ENCODE results near the gene RNU5D-1.
A peak's percentile ranks its signal among the peaks of the same experiment; 100 is the strongest.
"Not testable (repeated sequence)": the region's sequence is repeated elsewhere in the genome, so short reads cannot be mapped to it uniquely, and the experiment has no call there.

RNU5D-1 gene

DNA sequence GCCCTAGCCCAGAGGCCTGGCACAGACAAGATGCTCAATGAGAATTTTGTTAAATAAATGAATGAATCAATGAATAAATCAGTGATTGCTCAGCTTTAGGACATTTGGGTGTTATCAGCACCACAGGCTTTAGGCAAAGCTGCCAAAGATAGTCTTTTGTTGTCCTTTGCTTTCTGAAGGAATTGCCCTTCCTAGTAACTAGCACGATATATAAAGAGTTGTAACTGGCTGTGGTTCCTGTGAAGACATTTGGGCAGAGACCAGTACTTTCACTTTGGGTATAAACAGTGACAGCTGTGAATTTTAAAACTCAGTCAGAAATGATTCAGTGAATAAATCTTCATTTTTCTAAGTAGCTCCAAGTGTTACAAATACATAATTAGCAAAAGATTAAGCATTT, 13.3 kb downstream of the RNU5D-1 start:
- DNase-seq (ENCODE audit: low spot score in 2 of 2): no peak
- ATAC-seq: no peak

DNA sequence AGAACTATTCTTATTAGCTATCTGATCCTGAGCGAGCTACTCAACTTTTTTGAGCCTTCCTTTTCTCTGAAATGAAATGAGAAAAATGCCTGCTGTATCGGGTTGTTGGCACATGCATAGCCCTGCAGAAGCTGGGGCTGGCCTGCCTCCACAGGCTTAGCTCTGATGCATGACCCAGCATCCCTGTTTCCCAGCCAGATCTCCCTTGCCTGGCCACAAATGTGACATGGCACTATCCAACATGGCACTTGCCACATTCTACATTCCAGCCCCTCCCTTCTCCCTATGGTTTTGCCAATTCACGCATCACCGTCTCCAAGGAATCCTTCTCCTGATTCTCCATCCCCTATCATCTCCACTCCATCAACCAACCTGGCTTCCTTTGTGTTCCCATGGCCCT, 13.8 kb downstream of the RNU5D-1 start:
- peaks cover 64% of the 10 kb centered on the region for H3K4me1 Mint-ChIP-seq
- no peak overlapping the region for H3K27ac Mint-ChIP-seq
- no peak for ATAC-seq
- no peaks in the 10 kb centered on the region for H3K9me3 Mint-ChIP-seq
- H3K4me3 Mint-ChIP-seq: no peak overlapping the region
- peaks cover 20% of the 10 kb centered on the region for H3K36me3 Mint-ChIP-seq
- DNase-seq (ENCODE audit: low spot score in 2 of 2): no peak

More for the DNA sequence above, 13.3 kb downstream of the RNU5D-1 start:
- peaks cover 24% of the 10 kb centered on the region for H3K36me3 Mint-ChIP-seq
- peaks cover 66% of the 10 kb centered on the region for H3K4me1 Mint-ChIP-seq
- H3K9me3 Mint-ChIP-seq: no peaks in the 10 kb centered on the region
- no peak overlapping the region for H3K27ac Mint-ChIP-seq
- no peak overlapping the region for H3K4me3 Mint-ChIP-seq

DNA sequence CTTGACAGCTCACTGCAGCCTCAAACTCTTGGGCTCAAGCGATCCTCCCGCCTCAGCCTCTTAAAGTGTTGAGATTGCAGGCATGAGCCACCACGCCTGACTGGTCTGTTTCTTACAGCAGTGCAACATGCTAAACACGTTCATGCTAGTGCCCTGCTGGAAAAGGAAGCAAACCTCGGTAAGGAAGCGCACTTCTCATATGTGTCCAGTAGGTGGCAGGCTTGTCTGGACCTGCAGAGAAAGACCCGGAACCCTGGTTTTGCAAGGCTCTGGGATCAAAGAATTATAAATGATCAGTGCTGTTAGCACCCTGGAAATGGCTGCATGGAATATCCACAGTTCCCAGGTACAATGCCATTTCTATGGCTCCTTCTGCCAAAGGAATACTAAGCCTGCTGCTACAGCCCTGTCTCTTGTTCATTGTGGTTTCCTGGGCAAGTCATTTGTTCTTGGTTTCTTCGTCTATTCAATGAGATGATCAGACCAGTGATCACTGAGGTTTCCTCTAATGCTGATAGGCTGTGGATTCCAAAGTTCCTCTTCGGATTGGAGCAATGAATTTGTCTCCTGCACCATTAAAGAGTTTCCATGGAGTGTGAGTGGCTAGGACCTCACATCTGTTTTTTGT, 15.9 kb downstream of the RNU5D-1 start:
- Mint-ChIP-seq H3K4me1 (peaks cover 44% of the 10 kb centered on the region), H3K9me3 (no peaks in the 10 kb centered on the region), H3K36me3 (no peaks in the 10 kb centered on the region), H3K27ac (no peak overlapping the region), H3K4me3 (peak overlapping the region; percentile 19)
- ATAC-seq (peak; percentile 83), DNase-seq (ENCODE audit: low spot score in 2 of 2) (peak; percentile 57 to 80)

DNA sequence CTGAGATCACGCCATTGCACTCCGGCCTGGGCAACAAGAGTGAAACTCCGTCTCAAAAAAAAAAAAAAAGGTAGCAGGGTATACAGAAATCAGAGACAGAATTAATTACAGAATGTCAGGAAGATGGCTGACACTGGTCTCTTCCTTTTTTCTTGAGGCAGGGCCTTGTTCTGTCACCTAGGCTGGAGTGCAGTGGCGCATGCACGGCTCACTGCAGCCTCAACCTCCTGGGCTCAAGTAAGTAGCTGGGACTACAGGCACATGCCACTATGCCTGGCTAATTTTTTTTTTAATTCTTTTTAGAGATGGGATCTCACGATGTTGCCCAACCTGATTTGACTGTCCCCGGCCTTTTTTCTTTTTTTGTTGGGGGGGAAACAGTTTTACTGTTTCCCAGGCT, 16.4 kb downstream of the RNU5D-1 start:
- peak overlapping the region; percentile 19 for H3K4me3 Mint-ChIP-seq
- H3K9me3 Mint-ChIP-seq: no peaks in the 10 kb centered on the region
- no peak overlapping the region for H3K27ac Mint-ChIP-seq
- H3K36me3 Mint-ChIP-seq: no peaks in the 10 kb centered on the region
- DNase-seq (ENCODE audit: low spot score in 2 of 2): no peak
- peaks cover 42% of the 10 kb centered on the region for H3K4me1 Mint-ChIP-seq
- ATAC-seq: no peak

DNA sequence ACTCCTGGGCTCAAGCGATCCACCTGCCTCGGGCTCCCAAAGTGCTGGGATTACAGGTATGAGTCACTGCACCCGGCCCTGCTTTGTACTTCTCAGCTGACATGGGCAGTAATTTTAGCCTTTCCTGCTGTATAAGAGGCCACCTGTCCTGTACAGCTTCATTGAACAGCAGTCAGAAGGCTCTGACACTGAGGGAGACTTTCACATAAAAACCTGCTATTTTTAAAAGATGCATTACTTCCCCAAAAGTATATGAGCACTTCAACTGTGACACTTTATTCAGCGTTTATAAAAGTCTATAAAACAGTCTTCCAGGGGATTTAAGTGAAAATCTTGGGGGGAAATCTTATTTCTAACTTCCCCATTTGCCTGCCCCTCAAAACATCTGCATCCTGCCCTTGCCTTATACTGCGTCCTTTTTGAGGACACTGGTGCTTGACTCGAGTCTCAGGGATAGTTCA, 17.6 kb downstream of the RNU5D-1 start:
- H3K36me3 Mint-ChIP-seq: no peaks in the 10 kb centered on the region
- H3K4me1 Mint-ChIP-seq: peaks cover 43% of the 10 kb centered on the region
- no peak overlapping the region for H3K27ac Mint-ChIP-seq
- H3K9me3 Mint-ChIP-seq: no peaks in the 10 kb centered on the region
- ATAC-seq (no peak), DNase-seq (ENCODE audit: low spot score in 2 of 2) (no peak)
- H3K4me3 Mint-ChIP-seq: no peak overlapping the region

DNA sequence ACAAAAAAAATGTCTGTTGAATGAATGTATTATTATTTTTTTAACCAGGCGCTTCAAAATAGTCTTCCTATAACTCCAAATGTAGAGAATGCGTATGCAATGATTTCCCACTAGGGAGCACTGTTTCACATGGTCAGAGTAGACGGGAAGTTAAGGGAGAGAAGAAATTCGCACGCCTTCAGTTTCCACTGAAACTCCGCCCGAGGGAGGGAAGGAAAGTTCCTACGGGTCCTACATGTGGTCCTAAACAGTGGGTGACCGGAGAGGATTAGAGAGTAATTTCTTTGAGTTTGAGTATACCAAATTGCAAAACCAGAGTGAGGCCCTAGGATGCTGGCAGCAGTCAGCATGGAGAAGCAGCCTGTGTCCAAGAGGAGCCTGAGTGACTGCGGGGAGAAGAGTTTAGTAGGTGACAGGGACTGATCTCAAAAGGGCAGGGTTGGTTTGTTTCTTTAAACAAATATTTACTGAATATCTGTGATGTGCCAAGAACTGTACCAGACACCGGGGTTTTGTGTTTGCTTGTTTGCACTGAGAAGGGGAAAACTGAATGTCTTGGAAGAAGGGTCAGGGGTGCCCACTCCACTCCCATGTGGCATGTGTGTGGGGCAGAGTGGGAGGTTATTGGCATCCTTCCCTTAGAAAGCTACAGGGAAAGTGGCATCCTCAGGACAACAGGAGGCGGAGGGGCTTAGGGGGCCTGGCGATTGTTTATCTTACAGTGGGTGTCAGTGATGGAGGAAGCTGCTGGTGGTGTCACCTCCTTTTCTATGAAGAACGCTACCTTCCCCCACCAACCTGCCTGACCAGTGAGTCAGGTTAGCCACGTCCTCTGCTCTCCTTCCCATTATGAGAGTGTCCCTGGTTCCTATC, 22.8 kb downstream of the RNU5D-1 start:
- ATAC-seq: peak; percentile 71
- peak overlapping the region; percentile 44 for H3K4me3 Mint-ChIP-seq
- peak overlapping the region; percentile 11 for H3K27ac Mint-ChIP-seq
- peaks cover 21% of the 10 kb centered on the region for H3K4me1 Mint-ChIP-seq
- no peaks in the 10 kb centered on the region for H3K9me3 Mint-ChIP-seq
- no peak for DNase-seq (ENCODE audit: low spot score in 2 of 2)
- H3K36me3 Mint-ChIP-seq: no peaks in the 10 kb centered on the region

DNA sequence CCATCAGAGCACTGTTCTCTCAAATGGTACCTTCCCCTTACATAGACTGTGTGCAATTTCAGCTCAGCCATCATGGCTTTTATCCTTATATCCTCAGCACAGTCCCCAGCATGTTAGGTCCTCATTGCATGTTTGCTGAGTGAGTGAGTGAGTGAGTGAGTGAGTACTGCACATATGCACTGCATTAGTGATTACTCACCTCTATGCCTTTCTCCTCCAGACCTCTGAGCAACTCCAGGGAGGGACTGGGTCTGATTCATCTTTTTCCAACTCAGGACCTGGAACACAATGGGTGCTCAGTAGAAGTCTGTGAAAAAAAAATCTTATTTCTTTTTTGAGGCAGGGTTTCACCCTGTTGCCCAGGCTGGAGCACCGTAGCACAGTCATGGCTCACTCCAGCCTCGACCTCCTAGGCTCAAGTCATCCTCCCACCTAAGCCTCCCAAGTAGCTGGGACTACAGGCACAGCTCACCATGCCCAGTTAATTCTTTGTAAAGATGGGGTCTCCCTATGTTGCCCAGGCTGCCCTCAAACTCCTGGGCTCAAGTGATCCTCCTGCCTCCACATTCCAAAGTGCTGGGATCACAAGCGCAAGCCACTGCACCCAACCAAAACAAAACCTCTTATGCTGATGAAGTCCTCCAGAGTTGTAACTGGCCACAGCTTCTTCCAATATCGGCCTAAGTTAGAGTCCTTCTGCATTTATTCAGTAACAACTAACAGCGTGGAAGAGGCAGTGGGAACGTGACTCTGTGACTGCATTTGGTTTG, 23.7 kb downstream of the RNU5D-1 start:
- H3K27ac Mint-ChIP-seq: peak overlapping the region; percentile 11
- no peaks in the 10 kb centered on the region for H3K36me3 Mint-ChIP-seq
- no peak for DNase-seq (ENCODE audit: low spot score in 2 of 2)
- no peak for ATAC-seq
- peak overlapping the region; percentile 44 for H3K4me3 Mint-ChIP-seq
- no peaks in the 10 kb centered on the region for H3K9me3 Mint-ChIP-seq
- peaks cover 21% of the 10 kb centered on the region for H3K4me1 Mint-ChIP-seq

DNA sequence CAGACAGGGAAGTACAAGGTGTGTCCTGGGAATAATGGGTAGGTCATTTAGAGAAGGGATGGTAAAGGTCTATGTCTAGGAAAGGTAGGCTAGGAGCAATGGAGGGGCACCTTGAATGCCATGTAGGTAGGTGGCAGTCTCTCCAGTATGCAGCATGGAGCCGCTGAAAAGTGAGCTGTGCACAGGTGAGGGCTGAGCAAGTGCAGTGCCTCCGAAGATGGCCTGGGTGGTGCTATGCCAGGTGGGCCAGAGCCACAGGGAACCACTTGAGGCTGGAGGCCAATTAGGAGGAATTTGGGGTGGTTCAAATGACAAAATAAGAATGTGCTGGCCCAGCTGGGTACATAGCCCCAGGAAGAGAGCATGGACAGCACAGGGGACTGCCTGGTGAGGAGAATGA, 25.0 kb downstream of the RNU5D-1 start:
- ATAC-seq: peak; percentile 16
- H3K4me3 Mint-ChIP-seq: no peak overlapping the region
- H3K36me3 Mint-ChIP-seq: no peaks in the 10 kb centered on the region
- peaks cover 21% of the 10 kb centered on the region for H3K4me1 Mint-ChIP-seq
- no peak overlapping the region for H3K27ac Mint-ChIP-seq
- no peak for DNase-seq (ENCODE audit: low spot score in 2 of 2)
- H3K9me3 Mint-ChIP-seq: no peaks in the 10 kb centered on the region

DNA sequence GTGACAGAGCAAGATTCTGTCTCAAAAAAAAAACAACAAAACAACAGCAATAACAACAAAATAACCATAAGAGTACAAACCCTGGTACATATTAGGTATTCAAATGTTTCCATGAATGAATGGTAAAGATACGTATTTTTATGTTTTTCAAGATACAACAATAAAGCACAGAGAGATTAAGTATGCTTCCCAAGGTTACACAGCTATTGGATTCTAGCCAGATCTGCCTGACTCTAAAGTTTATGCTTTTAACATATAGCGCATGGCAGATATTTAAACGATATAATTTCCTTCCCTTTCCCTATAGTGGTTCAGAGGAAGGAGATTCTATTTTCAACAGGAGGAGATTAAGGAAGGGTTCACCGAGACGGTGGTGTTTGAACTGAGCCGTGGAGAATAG, 25.5 kb downstream of the RNU5D-1 start:
- H3K4me3 Mint-ChIP-seq: no peak overlapping the region
- no peaks in the 10 kb centered on the region for H3K36me3 Mint-ChIP-seq
- H3K9me3 Mint-ChIP-seq: no peaks in the 10 kb centered on the region
- no peak overlapping the region for H3K27ac Mint-ChIP-seq
- peaks cover 21% of the 10 kb centered on the region for H3K4me1 Mint-ChIP-seq
- DNase-seq (ENCODE audit: low spot score in 2 of 2) (no peak), ATAC-seq (no peak)

DNA sequence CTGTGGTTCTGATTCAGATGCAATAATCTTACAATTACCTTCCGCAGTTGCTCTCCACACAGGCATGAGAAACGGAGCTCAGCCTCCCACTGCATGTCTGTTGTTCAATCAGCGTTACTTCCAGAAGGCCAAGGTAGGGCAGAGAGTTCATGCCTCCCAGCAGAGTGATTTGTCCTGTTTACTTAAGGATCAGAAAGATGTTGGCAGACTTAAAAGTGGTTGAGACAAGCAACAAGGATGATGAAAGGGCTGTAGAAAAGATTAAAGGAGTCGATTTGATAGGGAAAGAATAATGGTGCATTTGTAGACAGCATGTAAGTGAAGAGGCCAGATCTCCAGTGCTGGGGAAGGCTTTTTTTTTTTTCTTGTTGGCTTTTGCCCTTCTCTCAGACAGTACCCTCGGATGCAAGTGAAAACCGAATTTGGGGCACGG, 29.8 kb downstream of the RNU5D-1 start:
- H3K9me3 Mint-ChIP-seq: no peaks in the 10 kb centered on the region
- peaks cover 13% of the 10 kb centered on the region for H3K4me1 Mint-ChIP-seq
- no peak overlapping the region for H3K4me3 Mint-ChIP-seq
- no peak for ATAC-seq
- H3K36me3 Mint-ChIP-seq: no peaks in the 10 kb centered on the region
- no peak overlapping the region for H3K27ac Mint-ChIP-seq
- no peak for DNase-seq (ENCODE audit: low spot score in 2 of 2)

DNA sequence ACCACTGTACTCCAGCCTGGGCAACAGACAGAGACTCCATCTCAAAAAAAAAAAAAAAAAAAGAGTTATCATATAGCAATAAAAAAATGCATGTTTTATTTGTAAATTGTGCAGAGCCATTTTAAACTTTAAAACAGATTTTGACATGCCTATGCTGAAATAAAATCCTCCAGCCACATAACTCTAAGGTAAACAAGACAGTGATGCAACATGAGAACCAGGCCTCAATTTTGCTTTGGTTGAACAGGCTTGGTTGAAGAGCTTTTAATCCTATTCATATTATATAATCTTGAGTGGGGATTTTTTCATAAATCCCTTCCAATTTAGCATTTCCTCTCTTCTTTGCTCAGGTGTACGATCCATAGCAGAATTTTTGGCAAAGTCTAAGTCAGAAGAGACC, 30.4 kb downstream of the RNU5D-1 start:
- peaks cover 13% of the 10 kb centered on the region for H3K4me1 Mint-ChIP-seq
- ATAC-seq (no peak), DNase-seq (ENCODE audit: low spot score in 2 of 2) (no peak)
- no peaks in the 10 kb centered on the region for H3K36me3 Mint-ChIP-seq
- H3K9me3 Mint-ChIP-seq: no peaks in the 10 kb centered on the region
- no peak overlapping the region for H3K4me3 Mint-ChIP-seq
- no peak overlapping the region for H3K27ac Mint-ChIP-seq

DNA sequence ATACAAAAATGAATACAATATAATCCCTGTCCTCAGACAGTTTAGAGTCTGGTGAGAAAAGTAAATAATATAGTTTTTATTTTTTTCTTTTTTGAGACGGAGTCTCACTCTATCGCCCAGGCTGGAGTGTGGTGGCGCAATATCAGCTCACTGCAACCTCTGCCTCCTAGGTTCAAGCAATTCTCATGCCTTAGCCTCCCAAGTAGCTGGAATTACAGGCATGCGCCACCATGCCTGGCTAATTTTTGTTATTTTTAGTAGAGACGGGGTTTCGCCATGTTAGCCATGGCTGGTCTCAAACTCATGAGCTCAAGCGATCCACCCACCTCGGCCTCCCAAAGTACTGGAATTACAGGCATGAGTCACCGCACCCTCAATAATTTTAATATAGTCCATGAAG, 31.6 kb downstream of the RNU5D-1 start:
- H3K36me3 Mint-ChIP-seq; H3K27ac Mint-ChIP-seq; H3K4me3 Mint-ChIP-seq; ATAC-seq; H3K9me3 Mint-ChIP-seq; DNase-seq (ENCODE audit: low spot score in 2 of 2): not testable (repeated sequence)
- peaks cover 13% of the 10 kb centered on the region for H3K4me1 Mint-ChIP-seq

DNA sequence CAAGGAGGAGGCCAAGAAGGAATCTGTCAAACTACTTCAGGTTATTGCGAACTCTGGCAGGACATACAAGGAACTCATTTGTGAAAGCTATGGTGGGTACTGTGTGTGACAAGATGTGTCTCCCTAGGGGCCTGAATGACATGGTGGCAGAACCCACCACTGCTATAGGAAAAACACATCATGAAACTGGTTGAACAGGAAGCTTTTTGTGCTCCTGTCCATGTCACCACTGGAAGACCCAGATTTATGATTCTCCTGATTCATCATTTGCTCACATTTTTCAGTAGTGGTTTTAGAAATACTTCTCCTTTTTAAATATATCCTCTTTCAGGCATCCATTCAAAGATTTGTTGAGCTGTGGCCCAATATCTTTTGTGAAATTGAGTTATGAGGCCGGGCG, 32.8 kb downstream of the RNU5D-1 start:
- Mint-ChIP-seq H3K9me3 (no peaks in the 10 kb centered on the region), H3K4me1 (peaks cover 22% of the 10 kb centered on the region), H3K36me3 (no peaks in the 10 kb centered on the region), H3K4me3 (no peak overlapping the region), H3K27ac (no peak overlapping the region)
- ATAC-seq: no peak
- DNase-seq (ENCODE audit: low spot score in 2 of 2): no peak

DNA sequence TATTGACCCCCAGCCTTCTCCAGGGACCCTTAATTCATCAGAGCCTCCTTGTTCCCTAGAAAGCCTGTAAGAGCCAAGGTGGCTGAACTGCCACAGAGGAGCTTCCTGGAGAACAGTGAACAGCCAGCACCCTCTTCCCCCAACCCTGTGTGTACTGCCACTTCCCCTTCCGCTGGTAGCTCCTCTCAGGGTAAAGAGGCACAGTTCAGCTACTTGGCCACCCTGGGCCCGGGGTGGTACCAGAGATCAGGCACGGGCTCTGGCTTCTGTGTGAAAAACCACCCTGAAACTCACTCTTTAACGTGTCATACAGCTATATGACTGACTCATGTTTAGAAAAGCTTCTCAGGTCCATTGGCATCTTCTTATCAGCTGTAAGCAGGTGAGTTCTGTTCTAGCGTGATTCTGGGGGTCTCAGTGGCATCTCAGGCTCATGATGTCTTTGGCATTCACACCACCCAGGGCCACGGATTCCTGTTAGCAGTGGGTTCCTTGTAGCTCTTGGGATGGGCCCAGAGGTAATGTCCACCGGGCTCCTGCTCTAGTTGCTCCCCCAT, 34.1 kb downstream of the RNU5D-1 start:
- ATAC-seq: peak; percentile 89
- Mint-ChIP-seq H3K4me3 (no peak overlapping the region), H3K27ac (peak overlapping the region; percentile 88), H3K36me3 (no peaks in the 10 kb centered on the region), H3K4me1 (peaks cover 24% of the 10 kb centered on the region), H3K9me3 (no peaks in the 10 kb centered on the region)
- peak in 1 of 2 donors; percentile 14 for DNase-seq (ENCODE audit: low spot score in 2 of 2)

DNA sequence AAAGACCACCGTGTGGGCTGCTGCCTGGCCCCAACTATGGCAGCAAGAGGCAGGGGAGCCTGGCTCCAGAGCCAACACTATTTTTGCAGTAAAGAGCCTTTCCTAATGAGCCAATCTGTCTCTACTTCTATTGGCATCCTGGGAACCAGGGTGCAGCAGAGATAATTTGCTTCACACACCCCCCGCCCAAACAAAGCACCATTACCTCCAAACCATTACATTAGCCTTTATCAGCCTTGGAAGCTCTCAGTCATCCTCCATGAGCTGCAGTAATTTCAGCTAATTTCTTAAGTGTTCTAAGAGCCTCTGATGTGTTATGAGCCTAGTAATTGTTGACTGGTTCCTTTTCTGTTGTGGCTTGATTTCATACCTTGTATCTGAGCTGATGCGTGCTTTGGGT, 34.9 kb downstream of the RNU5D-1 start:
- Mint-ChIP-seq H3K4me1 (peaks cover 30% of the 10 kb centered on the region), H3K27ac (peak overlapping the region; percentile 88), H3K4me3 (no peak overlapping the region), H3K36me3 (no peaks in the 10 kb centered on the region), H3K9me3 (no peaks in the 10 kb centered on the region)
- ATAC-seq (no peak), DNase-seq (ENCODE audit: low spot score in 2 of 2) (no peak)

All from stimulated activated effector memory CD8-positive, alpha-beta T cell treated with anti-CD3 and anti-CD28 coated beads, Interleukin-12 subunit alpha, Interleukin-12 subunit beta, amount 100 ng/mL, for 72 hours (primary cell).